ENCODE data around the gene PAM.

PAM gene

DNA sequence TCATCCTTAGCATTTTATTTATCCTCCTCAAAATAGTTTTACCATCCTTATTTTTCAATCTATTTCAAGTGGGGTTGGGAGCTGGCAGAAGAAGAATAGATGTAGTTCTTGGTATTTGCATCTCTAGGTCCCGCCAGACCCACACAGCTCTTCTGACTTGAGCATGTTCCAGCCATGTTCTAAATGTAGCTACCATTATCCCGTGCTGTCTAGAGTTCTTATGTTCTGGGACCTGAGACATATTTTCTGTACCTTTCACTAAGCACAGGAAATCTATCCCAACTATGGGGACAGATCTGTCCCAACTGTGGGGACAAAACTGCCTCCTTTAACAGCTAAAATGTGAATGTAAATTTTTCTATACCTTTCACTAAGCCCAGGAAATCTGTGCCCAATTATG is 32.0 kb downstream of the PAM start:
- Histone ChIP-seq H2AK5ac (ENCODE audit: low read length, severe bottlenecking) (no peak overlapping the region), H2BK12ac (ENCODE audit: low read length in 2 of 2) (no peak overlapping the region), H3K14ac (ENCODE audit: low read length in 2 of 2) (no peak overlapping the region), H4K8ac (ENCODE audit: low read length) (no peak overlapping the region), H3K4me1 (ENCODE audit: control insufficient read depth, insufficient read depth, low read depth, low read length) (no peaks in the 10 kb centered on the region), H3K9me3 (ENCODE audit: control insufficient read depth, low read length) (no peaks in the 10 kb centered on the region), H3K27ac (ENCODE audit: low read length, poor library complexity, severe bottlenecking) (no peak overlapping the region), H3K4me2 (ENCODE audit: low read length, poor library complexity, severe bottlenecking) (no peak overlapping the region), H2BK5ac (ENCODE audit: low read depth, low read length, poor library complexity, severe bottlenecking) (no peak overlapping the region), H2BK15ac (ENCODE audit: low read depth, poor library complexity, severe bottlenecking) (no peak overlapping the region), H4K91ac (ENCODE audit: low read length) (no peak overlapping the region), H3K9ac (ENCODE audit: low read length) (no peak overlapping the region), H3K79me1 (replicated peaks; ENCODE audit: low read length, poor library complexity, severe bottlenecking) (peaks cover 17% of the 10 kb centered on the region), H3K4ac (ENCODE audit: low read depth in 1 of 2, low read length in 2 of 2) (no peak overlapping the region), H3K27me3 (ENCODE audit: control insufficient read depth in 1 of 2, insufficient read depth in 1 of 2, low read length in 2 of 2) (no peaks in the 10 kb centered on the region), H3K4me3 (ENCODE audit: insufficient read depth in 1 of 2, low read depth in 1 of 2, low read length in 2 of 2) (no peak overlapping the region), H2AFZ (ENCODE audit: low read depth, low read length) (no peak overlapping the region), H3K18ac (ENCODE audit: low read depth in 1 of 2, low read length in 2 of 2) (no peak overlapping the region), H2BK120ac (ENCODE audit: low read depth, low read length) (no peak overlapping the region), H3K23ac (ENCODE audit: low read length in 2 of 2) (no peak overlapping the region), H3K36me3 (ENCODE audit: control insufficient read depth in 1 of 2, insufficient read depth in 2 of 2, low read depth in 1 of 2, low read length in 2 of 2) (no peaks in the 10 kb centered on the region)
- DNase-seq = no peak
- WGBS = 100% methylated on average over 2 of the region's 2 CpGs

GRCh38 chr5:102788788-102789187 is 33.7 kb downstream of the PAM start:
- no peaks in the 10 kb centered on the region for H3K4me1 ChIP-seq (ENCODE audit: control insufficient read depth, insufficient read depth, low read depth, low read length)
- H4K8ac ChIP-seq (ENCODE audit: low read length) = no peak overlapping the region
- no peak overlapping the region for H3K23ac ChIP-seq (ENCODE audit: low read length in 2 of 2)
- no peaks in the 10 kb centered on the region for H3K9me3 ChIP-seq (ENCODE audit: control insufficient read depth, low read length)
- no peaks in the 10 kb centered on the region for H3K27me3 ChIP-seq (ENCODE audit: control insufficient read depth in 1 of 2, insufficient read depth in 1 of 2, low read length in 2 of 2)
- no peak overlapping the region for H3K9ac ChIP-seq (ENCODE audit: low read length)
- H3K18ac ChIP-seq (ENCODE audit: low read depth in 1 of 2, low read length in 2 of 2) = no peak overlapping the region
- no peak overlapping the region for H3K4ac ChIP-seq (ENCODE audit: low read depth in 1 of 2, low read length in 2 of 2)
- H3K14ac ChIP-seq (ENCODE audit: low read length in 2 of 2) = no peak overlapping the region
- H3K4me3 ChIP-seq (ENCODE audit: insufficient read depth in 1 of 2, low read depth in 1 of 2, low read length in 2 of 2) = no peak overlapping the region
- H2BK15ac ChIP-seq (ENCODE audit: low read depth, poor library complexity, severe bottlenecking) = no peak overlapping the region
- 94% methylated on average over 2 of the region's 2 CpGs for WGBS
- no peak overlapping the region for H2BK5ac ChIP-seq (ENCODE audit: low read depth, low read length, poor library complexity, severe bottlenecking)
- no peak overlapping the region for H3K27ac ChIP-seq (ENCODE audit: low read length, poor library complexity, severe bottlenecking)
- no peak overlapping the region for H4K91ac ChIP-seq (ENCODE audit: low read length)
- no peak overlapping the region for H2BK120ac ChIP-seq (ENCODE audit: low read depth, low read length)
- no peaks in the 10 kb centered on the region for H3K36me3 ChIP-seq (ENCODE audit: control insufficient read depth in 1 of 2, insufficient read depth in 2 of 2, low read depth in 1 of 2, low read length in 2 of 2)
- DNase-seq = no peak
- H2BK12ac ChIP-seq (ENCODE audit: low read length in 2 of 2) = no peak overlapping the region
- H2AK5ac ChIP-seq (ENCODE audit: low read length, severe bottlenecking) = no peak overlapping the region
- peaks cover 16% of the 10 kb centered on the region for H3K79me1 ChIP-seq (replicated peaks; ENCODE audit: low read length, poor library complexity, severe bottlenecking)
- no peak overlapping the region for H2AFZ ChIP-seq (ENCODE audit: low read depth, low read length)
- no peak overlapping the region for H3K4me2 ChIP-seq (ENCODE audit: low read length, poor library complexity, severe bottlenecking)

DNA sequence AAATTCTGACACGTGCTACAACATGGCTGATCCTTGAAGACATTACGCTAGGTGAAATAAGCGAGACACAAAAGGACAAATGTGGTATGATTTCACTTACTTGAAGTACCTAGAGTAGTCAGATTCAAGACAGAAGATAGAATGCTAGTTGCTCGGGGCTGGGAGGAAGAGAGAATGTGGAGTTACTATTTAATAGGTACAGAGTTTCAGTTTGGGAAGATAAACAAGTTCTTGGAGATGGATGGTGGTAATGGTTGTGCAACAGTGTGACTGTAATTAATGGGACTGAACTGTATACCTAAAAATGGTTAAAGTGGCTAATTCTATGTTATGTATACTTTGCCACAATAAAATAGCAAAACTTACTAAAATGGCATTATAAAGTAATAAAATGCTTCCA is 34.4 kb downstream of the PAM start:
- Histone ChIP-seq H2BK5ac (ENCODE audit: low read depth, low read length, poor library complexity, severe bottlenecking) (no peak overlapping the region), H3K23ac (ENCODE audit: low read length in 2 of 2) (no peak overlapping the region), H3K9me3 (ENCODE audit: control insufficient read depth, low read length) (no peaks in the 10 kb centered on the region), H3K4me3 (ENCODE audit: insufficient read depth in 1 of 2, low read depth in 1 of 2, low read length in 2 of 2) (no peak overlapping the region), H3K9ac (ENCODE audit: low read length) (no peak overlapping the region), H2BK15ac (ENCODE audit: low read depth, poor library complexity, severe bottlenecking) (no peak overlapping the region), H3K27me3 (ENCODE audit: control insufficient read depth in 1 of 2, insufficient read depth in 1 of 2, low read length in 2 of 2) (no peaks in the 10 kb centered on the region), H3K4me2 (ENCODE audit: low read length, poor library complexity, severe bottlenecking) (no peak overlapping the region), H3K18ac (ENCODE audit: low read depth in 1 of 2, low read length in 2 of 2) (no peak overlapping the region), H3K79me1 (replicated peaks; ENCODE audit: low read length, poor library complexity, severe bottlenecking) (peaks cover 13% of the 10 kb centered on the region), H3K14ac (ENCODE audit: low read length in 2 of 2) (no peak overlapping the region), H2AK5ac (ENCODE audit: low read length, severe bottlenecking) (no peak overlapping the region), H3K4ac (ENCODE audit: low read depth in 1 of 2, low read length in 2 of 2) (no peak overlapping the region), H3K4me1 (ENCODE audit: control insufficient read depth, insufficient read depth, low read depth, low read length) (peaks cover 1% of the 10 kb centered on the region), H3K27ac (ENCODE audit: low read length, poor library complexity, severe bottlenecking) (no peak overlapping the region), H2BK120ac (ENCODE audit: low read depth, low read length) (no peak overlapping the region), H4K8ac (ENCODE audit: low read length) (no peak overlapping the region), H2BK12ac (ENCODE audit: low read length in 2 of 2) (no peak overlapping the region), H3K36me3 (ENCODE audit: control insufficient read depth in 1 of 2, insufficient read depth in 2 of 2, low read depth in 1 of 2, low read length in 2 of 2) (no peaks in the 10 kb centered on the region), H4K91ac (ENCODE audit: low read length) (no peak overlapping the region), H2AFZ (ENCODE audit: low read depth, low read length) (no peak overlapping the region)
- WGBS = 90% methylated on average over 4 of the region's 4 CpGs
- DNase-seq = no peak

DNA sequence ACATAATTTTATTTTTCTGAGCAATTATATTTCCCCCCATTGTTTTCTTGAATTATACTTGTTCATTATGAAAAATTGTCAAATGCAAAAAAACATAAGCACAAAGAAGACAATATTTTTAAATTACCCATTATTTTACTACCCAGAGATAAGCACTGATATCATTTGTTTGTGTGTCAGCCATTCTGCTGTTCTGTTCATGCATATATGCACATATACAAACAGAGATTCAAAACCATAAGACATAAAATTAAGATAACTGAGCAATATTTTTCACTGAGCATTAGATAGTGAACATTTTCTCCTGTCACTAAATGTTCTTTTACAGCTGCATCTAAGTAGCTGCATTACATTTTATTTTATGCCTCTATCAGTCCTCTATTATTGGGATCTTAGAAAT is 35.6 kb downstream of the PAM start:
- Histone ChIP-seq H4K91ac (ENCODE audit: low read length) (no peak overlapping the region), H3K23ac (ENCODE audit: low read length in 2 of 2) (no peak overlapping the region), H3K9me3 (ENCODE audit: control insufficient read depth, low read length) (no peaks in the 10 kb centered on the region), H3K27me3 (ENCODE audit: control insufficient read depth in 1 of 2, insufficient read depth in 1 of 2, low read length in 2 of 2) (no peaks in the 10 kb centered on the region), H3K79me1 (replicated peaks; ENCODE audit: low read length, poor library complexity, severe bottlenecking) (peaks cover 13% of the 10 kb centered on the region), H4K8ac (ENCODE audit: low read length) (no peak overlapping the region), H3K14ac (ENCODE audit: low read length in 2 of 2) (no peak overlapping the region), H3K4ac (ENCODE audit: low read depth in 1 of 2, low read length in 2 of 2) (no peak overlapping the region), H3K4me1 (ENCODE audit: control insufficient read depth, insufficient read depth, low read depth, low read length) (peaks cover 4% of the 10 kb centered on the region), H3K4me3 (ENCODE audit: insufficient read depth in 1 of 2, low read depth in 1 of 2, low read length in 2 of 2) (no peak overlapping the region), H2BK15ac (ENCODE audit: low read depth, poor library complexity, severe bottlenecking) (no peak overlapping the region), H3K4me2 (ENCODE audit: low read length, poor library complexity, severe bottlenecking) (no peak overlapping the region), H2BK12ac (ENCODE audit: low read length in 2 of 2) (no peak overlapping the region), H3K36me3 (ENCODE audit: control insufficient read depth in 1 of 2, insufficient read depth in 2 of 2, low read depth in 1 of 2, low read length in 2 of 2) (peaks cover 0 to 3% of the 10 kb centered on the region in 2 experiments), H3K9ac (ENCODE audit: low read length) (peak overlapping the region; percentile 5), H2BK120ac (ENCODE audit: low read depth, low read length) (no peak overlapping the region), H3K18ac (ENCODE audit: low read depth in 1 of 2, low read length in 2 of 2) (no peak overlapping the region), H2AFZ (ENCODE audit: low read depth, low read length) (no peak overlapping the region), H2AK5ac (ENCODE audit: low read length, severe bottlenecking) (no peak overlapping the region), H3K27ac (ENCODE audit: low read length, poor library complexity, severe bottlenecking) (no peak overlapping the region), H2BK5ac (ENCODE audit: low read depth, low read length, poor library complexity, severe bottlenecking) (no peak overlapping the region)
- no peak for DNase-seq
